ENCODE results near the gene UBE3C.
"Not testable (repeated sequence)": the region's sequence is repeated elsewhere in the genome, so short reads cannot be mapped to it uniquely, and the experiment has no call there.

Gene UBE3C

DNA sequence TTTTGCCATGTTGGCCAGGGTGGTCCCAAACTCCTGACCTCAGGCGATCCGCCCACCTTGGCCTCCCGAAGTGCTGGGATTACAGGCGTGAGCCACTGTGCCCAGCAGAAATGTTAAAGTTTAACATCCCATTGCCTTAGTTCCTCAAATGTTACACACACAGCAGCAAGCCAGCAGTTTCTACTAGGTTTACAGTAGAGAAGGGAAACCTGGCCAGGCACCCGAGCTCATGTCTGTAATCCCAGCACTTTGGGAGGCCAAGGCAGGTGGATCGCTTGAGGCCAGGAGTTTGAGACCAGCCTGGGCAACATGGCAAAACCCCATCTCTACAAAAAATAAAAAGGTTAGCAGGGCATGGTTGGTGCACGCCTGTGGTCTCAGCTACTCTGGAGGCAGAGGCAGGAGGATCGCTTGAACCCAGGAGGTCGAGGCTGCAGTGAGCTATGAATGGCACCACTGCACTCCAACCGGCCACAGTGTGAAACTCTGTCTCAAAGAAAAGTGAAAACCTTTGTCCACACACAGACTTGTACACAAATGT, 135.4 kb downstream of the UBE3C start:
- DNase-seq = not testable (repeated sequence)

DNA sequence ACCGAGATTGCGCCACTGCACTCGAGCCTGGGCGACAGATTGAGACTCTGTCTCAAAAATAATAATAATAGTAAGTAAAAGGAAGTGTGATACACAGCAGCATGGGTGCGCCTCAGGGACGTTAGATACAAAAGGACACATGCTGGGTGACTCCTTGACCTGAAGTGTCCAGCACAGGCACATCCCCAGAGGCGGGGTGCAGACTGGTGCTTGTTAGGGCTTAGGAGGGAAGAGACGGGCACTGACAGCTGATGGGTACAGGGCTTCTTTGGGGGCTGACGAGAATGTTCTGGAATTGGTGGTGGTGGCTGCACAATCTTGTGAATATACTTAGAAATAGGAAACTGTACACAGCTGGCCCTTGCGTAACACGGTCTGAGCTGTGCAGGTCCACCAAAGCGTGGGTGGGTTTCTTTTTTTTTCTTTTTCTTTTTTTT, 136.3 kb downstream of the UBE3C start:
- DNase-seq = no peak

- DNase-seq = no peak
Observed at GRCh38 chr7:157276091-157276561, 137.4 kb downstream of the UBE3C start.

- peak; percentile 47 for DNase-seq
Observed at GRCh38 chr7:157276731-157277562, 138.2 kb downstream of the UBE3C start.

DNA sequence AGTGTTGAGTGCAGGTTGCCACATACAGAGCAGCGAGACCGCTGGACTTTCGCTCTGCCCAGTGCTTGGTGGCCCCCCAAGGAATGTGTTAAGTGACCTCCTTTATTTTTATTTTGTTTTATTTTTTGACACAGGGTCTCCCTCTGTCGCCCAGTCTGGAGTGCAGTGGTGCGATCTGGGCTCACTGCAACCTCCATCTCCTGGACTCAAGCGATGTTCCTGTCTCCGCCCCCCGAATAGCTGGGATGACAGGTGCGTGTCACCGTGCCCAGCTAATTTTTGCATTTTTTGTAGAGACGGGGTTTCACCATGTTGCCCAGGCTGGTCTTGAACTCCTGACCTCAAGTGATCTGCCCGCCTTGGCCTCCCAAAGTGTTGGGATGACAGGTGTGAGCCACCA, 138.8 kb downstream of the UBE3C start:
- DNase-seq = not testable (repeated sequence)

GRCh38 chr7:157278167-157278790, 139.6 kb downstream of the UBE3C start:
- no peak for DNase-seq

DNA sequence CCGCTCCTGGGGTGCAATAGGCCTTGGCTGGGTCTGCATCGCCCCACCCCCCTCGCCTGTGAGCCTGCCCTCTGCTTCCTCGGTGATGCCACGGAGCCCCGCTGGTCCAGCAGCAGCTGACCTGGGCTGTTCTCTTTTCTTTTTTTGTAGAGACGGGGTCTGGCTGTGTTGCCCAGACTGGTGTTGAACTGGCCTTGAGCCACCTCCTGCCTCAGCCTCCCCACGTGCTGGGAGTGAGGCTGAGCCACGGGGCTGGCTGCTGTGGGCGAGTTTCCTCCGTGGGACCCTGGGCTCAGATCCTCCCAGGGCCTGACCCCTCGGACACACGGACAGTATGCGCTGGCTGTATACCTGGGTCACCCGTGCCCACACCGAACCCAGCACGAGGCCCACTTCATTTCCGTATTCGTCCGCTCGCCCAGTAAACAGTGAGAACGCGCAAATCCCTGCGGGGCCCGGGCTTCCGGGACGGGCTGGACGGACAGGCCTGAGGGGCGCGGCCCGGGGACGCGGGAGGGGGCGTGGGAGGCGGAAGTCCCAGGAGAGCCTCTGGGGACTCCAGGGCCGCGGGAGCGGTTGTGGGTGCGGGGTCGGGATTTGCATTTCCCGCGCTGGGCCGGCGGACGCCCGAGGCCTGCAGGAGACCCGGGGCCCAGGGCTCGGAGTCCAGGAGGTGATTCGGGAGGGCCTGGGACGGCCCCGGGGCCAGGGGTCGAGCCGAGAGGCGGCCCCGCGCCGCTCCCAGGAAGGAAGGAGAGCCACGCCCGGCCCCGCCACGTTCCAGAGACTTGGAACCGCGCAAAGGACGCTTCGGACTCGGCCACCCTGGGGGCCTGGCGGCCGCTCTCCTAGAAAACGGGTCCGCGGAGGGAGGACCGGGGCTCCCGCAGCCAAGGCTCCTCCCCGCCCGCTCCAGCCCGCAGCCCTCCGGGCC, 140.3 kb downstream of the UBE3C start:
- no peak for DNase-seq

DNA sequence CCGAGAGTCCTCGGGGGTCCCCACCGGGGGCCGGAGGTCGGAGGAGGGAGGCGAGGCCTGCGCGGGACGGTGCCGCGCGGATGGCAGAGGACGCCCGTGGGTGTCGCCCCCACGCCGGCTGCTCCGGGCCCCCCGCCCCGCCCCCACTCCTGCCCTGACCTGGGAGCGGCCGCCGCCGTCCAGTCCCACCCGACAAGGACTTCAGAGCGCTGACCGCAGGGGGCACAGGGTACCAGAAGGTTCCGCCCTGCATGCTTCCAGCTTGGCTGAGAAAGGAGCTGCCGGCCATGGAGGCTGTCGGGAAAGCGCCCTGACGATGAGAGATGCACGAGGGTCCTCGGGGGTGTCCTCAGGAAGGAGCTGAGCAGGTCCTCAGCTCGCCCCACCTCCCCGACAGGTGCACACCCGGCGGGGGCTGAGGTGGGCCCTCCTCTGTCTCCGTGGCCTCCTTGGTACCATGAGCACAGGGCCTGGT, 141.1 kb downstream of the UBE3C start:
- DNase-seq = no peak

GRCh38 chr7:157280216-157280841, 141.6 kb downstream of the UBE3C start:
- DNase-seq = no peak

GRCh38 chr7:157281221-157281998, 142.7 kb downstream of the UBE3C start:
- no peak for DNase-seq

DNA sequence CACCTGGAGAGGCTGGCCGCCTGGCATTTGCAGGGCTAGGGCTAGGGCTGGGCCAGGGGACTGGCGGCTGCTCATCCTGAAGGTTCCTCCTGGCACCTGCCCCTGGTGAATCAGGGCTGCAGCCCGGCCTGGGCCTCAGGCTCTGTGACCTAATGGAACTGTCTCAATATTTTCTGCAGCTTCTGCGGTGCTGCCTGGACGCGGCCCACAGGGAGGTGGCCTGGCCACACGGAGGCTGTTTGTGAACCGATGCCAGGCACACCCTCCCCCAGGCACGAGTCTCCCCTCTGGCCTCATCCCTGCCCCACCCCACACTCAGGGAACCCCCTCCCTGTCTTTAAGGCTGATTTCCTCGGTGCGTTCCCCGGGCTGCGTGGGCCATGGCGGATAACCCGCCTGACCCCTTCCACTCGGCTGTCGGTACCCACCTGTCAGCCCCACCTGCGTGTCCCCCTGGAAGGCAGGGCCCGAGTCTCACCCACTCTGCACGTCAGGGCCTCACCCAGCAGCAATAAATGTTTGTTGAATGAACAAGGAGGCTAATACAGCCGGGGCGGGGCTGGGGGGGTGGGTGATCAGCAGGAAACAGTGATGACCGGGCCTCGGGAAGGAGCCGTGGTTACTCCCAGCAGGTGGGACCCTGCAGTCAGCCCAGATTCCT, 143.5 kb downstream of the UBE3C start:
- DNase-seq = no peak

DNA sequence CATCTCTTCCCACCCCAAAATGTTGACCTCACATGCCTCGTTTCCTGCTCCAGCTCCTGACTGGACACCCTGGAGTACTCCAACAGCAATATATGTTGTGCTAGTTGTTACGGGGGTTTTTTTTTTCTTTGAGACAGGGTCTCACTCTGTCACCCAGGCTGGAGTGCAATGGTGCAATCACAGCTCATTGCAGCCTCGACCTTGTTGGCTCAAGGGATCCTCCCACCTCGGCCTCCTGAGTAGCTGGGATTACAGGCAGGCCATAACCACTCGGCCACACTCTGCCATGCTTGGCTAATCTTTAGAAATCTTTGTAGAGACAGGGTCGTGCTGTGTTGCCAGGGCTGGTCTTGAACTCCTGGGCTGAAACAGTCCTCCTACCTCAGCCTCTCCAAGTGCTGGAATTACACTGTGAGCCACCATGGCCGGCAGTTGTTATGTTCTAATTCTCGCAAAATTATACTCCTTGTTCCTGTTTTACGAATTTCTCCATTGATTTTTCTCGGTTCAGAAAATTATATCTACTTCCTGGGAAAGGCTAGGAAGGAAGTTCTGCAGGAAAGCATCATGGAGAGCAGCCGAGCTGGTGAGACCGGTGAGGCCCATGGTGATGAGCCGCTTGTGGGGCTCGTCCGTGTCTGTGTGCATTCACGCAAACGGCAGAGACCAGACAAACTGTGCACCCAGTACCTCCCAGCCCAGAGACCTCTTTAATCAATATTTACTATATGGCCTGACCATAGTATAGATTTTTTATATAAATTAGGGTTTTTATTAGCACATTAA, 145.7 kb downstream of the UBE3C start:
- DNase-seq = no peak

DNA sequence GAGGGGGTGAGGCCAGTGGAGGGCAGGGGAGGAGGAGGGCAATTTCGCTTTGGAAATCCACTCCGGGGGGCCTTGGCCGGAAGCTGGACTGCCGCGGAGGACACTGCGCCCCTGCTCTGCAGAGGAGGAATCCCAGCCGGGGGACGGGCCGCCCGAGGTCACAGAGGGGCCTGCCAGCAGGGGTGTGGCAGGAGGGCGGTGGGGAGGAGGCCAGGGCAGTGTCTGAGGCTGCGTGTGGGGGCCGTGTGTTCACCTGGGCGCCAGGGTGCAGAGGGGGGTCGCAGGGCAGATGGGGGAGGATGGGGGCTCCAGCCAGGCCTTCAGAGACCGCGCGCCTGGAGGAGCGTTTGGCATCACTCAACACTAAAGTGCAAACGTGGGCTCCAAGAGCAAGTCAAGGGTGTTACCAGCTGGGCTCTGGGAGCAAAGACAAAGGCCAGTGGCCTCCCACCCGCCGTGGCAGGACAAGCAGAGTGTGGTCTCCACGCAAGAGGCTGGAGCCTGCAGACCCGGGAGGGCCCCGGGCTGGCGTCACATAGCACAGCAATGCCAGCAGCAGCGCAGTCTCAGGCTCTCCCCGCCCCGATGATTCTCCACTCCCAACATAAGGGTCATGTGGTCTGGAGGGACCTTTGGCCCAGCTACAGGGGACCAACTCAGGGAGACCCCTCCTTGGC, 152.8 kb downstream of the UBE3C start:
- DNase-seq = no peak

GRCh38 chr7:157292258-157292657, 153.5 kb downstream of the UBE3C start:
- no peak for DNase-seq

- DNase-seq = no peak
Observed at GRCh38 chr7:157292770-157293412, 154.2 kb downstream of the UBE3C start.

- no peak for DNase-seq
Observed at GRCh38 chr7:157293413-157293788, 154.7 kb downstream of the UBE3C start.

DNA sequence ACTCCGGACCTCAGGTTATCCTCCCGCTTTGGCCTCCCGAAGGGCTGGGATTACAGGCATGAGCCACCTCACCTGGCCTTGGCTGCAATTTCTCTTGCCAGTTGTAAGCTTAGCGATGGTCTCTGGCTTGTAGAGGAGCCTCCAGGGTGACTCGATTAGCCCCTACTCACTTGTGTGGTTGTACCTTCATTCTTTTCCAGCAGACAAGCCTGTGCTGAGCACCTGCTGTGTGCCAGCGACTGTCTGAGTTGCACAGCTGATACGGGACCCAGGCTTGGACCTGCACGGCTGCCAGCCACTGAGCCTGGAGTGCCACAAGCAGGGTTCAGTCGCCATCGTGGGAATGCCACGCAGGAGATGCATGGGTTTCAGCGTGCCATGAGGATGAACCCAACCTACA, 156.0 kb downstream of the UBE3C start:
- no peak for DNase-seq

GRCh38 chr7:157295338-157295737, 156.6 kb downstream of the UBE3C start:
- no peak for DNase-seq

GRCh38 chr7:157297185-157297584, 158.5 kb downstream of the UBE3C start:
- no peak for DNase-seq
